ENCODE data around the gene CD40.

The CD40 gene

GRCh38 chr20:46121184-46121930 lies 3.2 kb downstream of the CD40 start:
- H3K9me3 ChIP-seq (ENCODE audit: control insufficient read depth in 1 of 2, low read length in 2 of 2), result no peaks in the 10 kb centered on the region

GRCh38 chr20:46122071-46122470 lies 4.0 kb downstream of the CD40 start:
- H3K27ac ChIP-seq (ENCODE audit: low read depth, low read length), result no peak overlapping the region
- no peaks in the 10 kb centered on the region for H3K27me3 ChIP-seq (ENCODE audit: control insufficient read depth in 1 of 2, insufficient read depth in 2 of 2, low read length in 2 of 2)
- peaks cover 6 to 27% of the 10 kb centered on the region in 2 donors for H3K36me3 ChIP-seq (ENCODE audit: control insufficient read depth in 1 of 2, insufficient read depth in 2 of 2, low read length in 2 of 2)
- H3K9ac ChIP-seq (ENCODE audit: low read depth in 1 of 2, low read length in 2 of 2), result no peak overlapping the region
- no peaks in the 10 kb centered on the region for H3K9me3 ChIP-seq (ENCODE audit: control insufficient read depth in 1 of 2, low read length in 2 of 2)
- H3K4me1 ChIP-seq (ENCODE audit: control insufficient read depth in 1 of 2, insufficient read depth in 2 of 2, low read length in 2 of 2), result peaks cover 9 to 13% of the 10 kb centered on the region in 2 donors
- H3K4me3 ChIP-seq (ENCODE audit: low read depth in 1 of 2, low read length in 2 of 2), result no peak overlapping the region

More at GRCh38 chr20:46121184-46121930, 3.2 kb downstream of the CD40 start:
- H3K4me3 ChIP-seq (ENCODE audit: low read depth in 1 of 2, low read length in 2 of 2), result peak overlapping the region in 1 of 2 donors; percentile 34
- no peak overlapping the region for H3K9ac ChIP-seq (ENCODE audit: low read depth in 1 of 2, low read length in 2 of 2)
- H3K36me3 ChIP-seq (ENCODE audit: control insufficient read depth in 1 of 2, insufficient read depth in 2 of 2, low read length in 2 of 2), result peaks cover 6 to 23% of the 10 kb centered on the region in 2 donors
- H3K27me3 ChIP-seq (ENCODE audit: control insufficient read depth in 1 of 2, insufficient read depth in 2 of 2, low read length in 2 of 2), result no peaks in the 10 kb centered on the region
- peaks cover 9 to 13% of the 10 kb centered on the region in 2 donors for H3K4me1 ChIP-seq (ENCODE audit: control insufficient read depth in 1 of 2, insufficient read depth in 2 of 2, low read length in 2 of 2)
- no peak overlapping the region for H3K27ac ChIP-seq (ENCODE audit: low read depth, low read length)

GRCh38 chr20:46122516-46123481 lies 4.7 kb downstream of the CD40 start:
- H3K27ac ChIP-seq (ENCODE audit: low read depth, low read length), result no peak overlapping the region
- no peaks in the 10 kb centered on the region for H3K27me3 ChIP-seq (ENCODE audit: control insufficient read depth in 1 of 2, insufficient read depth in 2 of 2, low read length in 2 of 2)
- H3K36me3 ChIP-seq (ENCODE audit: control insufficient read depth in 1 of 2, insufficient read depth in 2 of 2, low read length in 2 of 2), result peaks cover 6 to 27% of the 10 kb centered on the region in 2 donors
- H3K9ac ChIP-seq (ENCODE audit: low read depth in 1 of 2, low read length in 2 of 2), result no peak overlapping the region
- H3K9me3 ChIP-seq (ENCODE audit: control insufficient read depth in 1 of 2, low read length in 2 of 2), result no peaks in the 10 kb centered on the region
- H3K4me1 ChIP-seq (ENCODE audit: control insufficient read depth in 1 of 2, insufficient read depth in 2 of 2, low read length in 2 of 2), result peaks cover 9% of the 10 kb centered on the region in 2 donors
- H3K4me3 ChIP-seq (ENCODE audit: low read depth in 1 of 2, low read length in 2 of 2), result no peak overlapping the region

GRCh38 chr20:46123482-46124245 lies 5.5 kb downstream of the CD40 start:
- H3K4me3 ChIP-seq (ENCODE audit: low read depth in 1 of 2, low read length in 2 of 2), result no peak overlapping the region
- H3K27me3 ChIP-seq (ENCODE audit: control insufficient read depth in 1 of 2, insufficient read depth in 2 of 2, low read length in 2 of 2), result no peaks in the 10 kb centered on the region
- H3K4me1 ChIP-seq (ENCODE audit: control insufficient read depth in 1 of 2, insufficient read depth in 2 of 2, low read length in 2 of 2), result peaks cover 6 to 9% of the 10 kb centered on the region in 2 donors
- peaks cover 6 to 27% of the 10 kb centered on the region in 2 donors for H3K36me3 ChIP-seq (ENCODE audit: control insufficient read depth in 1 of 2, insufficient read depth in 2 of 2, low read length in 2 of 2)
- H3K9ac ChIP-seq (ENCODE audit: low read depth in 1 of 2, low read length in 2 of 2), result no peak overlapping the region
- no peak overlapping the region for H3K27ac ChIP-seq (ENCODE audit: low read depth, low read length)
- no peaks in the 10 kb centered on the region for H3K9me3 ChIP-seq (ENCODE audit: control insufficient read depth in 1 of 2, low read length in 2 of 2)

- H3K4me1 ChIP-seq (ENCODE audit: control insufficient read depth in 1 of 2, insufficient read depth in 2 of 2, low read length in 2 of 2), result peaks cover 0 to 2% of the 10 kb centered on the region in 2 donors
- H3K9me3 ChIP-seq (ENCODE audit: control insufficient read depth in 1 of 2, low read length in 2 of 2), result no peaks in the 10 kb centered on the region
- H3K4me3 ChIP-seq (ENCODE audit: low read depth in 1 of 2, low read length in 2 of 2), result no peak overlapping the region
- H3K36me3 ChIP-seq (ENCODE audit: control insufficient read depth in 1 of 2, insufficient read depth in 2 of 2, low read length in 2 of 2), result peaks cover 6 to 27% of the 10 kb centered on the region in 2 donors
- no peak overlapping the region for H3K9ac ChIP-seq (ENCODE audit: low read depth in 1 of 2, low read length in 2 of 2)
- no peaks in the 10 kb centered on the region for H3K27me3 ChIP-seq (ENCODE audit: control insufficient read depth in 1 of 2, insufficient read depth in 2 of 2, low read length in 2 of 2)
- H3K27ac ChIP-seq (ENCODE audit: low read depth, low read length), result no peak overlapping the region
These were observed 8.4 kb downstream of the CD40 start for GRCh38 chr20:46126440-46127056.

GRCh38 chr20:46127396-46128010 lies 9.4 kb downstream of the CD40 start:
- no peak overlapping the region for H3K27ac ChIP-seq (ENCODE audit: low read depth, low read length)
- peaks cover 6 to 20% of the 10 kb centered on the region in 2 donors for H3K36me3 ChIP-seq (ENCODE audit: control insufficient read depth in 1 of 2, insufficient read depth in 2 of 2, low read length in 2 of 2)
- no peaks in the 10 kb centered on the region for H3K4me1 ChIP-seq (ENCODE audit: control insufficient read depth in 1 of 2, insufficient read depth in 2 of 2, low read length in 2 of 2)
- no peaks in the 10 kb centered on the region for H3K9me3 ChIP-seq (ENCODE audit: control insufficient read depth in 1 of 2, low read length in 2 of 2)
- no peak overlapping the region for H3K4me3 ChIP-seq (ENCODE audit: low read depth in 1 of 2, low read length in 2 of 2)
- peaks cover 0 to 4% of the 10 kb centered on the region in 2 donors for H3K27me3 ChIP-seq (ENCODE audit: control insufficient read depth in 1 of 2, insufficient read depth in 2 of 2, low read length in 2 of 2)
- no peak overlapping the region for H3K9ac ChIP-seq (ENCODE audit: low read depth in 1 of 2, low read length in 2 of 2)

GRCh38 chr20:46128310-46129151 lies 10.4 kb downstream of the CD40 start:
- H3K27ac ChIP-seq (ENCODE audit: low read depth, low read length), result no peak overlapping the region
- no peak overlapping the region for H3K9ac ChIP-seq (ENCODE audit: low read depth in 1 of 2, low read length in 2 of 2)
- no peak overlapping the region for H3K4me3 ChIP-seq (ENCODE audit: low read depth in 1 of 2, low read length in 2 of 2)
- H3K36me3 ChIP-seq (ENCODE audit: control insufficient read depth in 1 of 2, insufficient read depth in 2 of 2, low read length in 2 of 2), result peaks cover 2 to 10% of the 10 kb centered on the region in 2 donors
- no peaks in the 10 kb centered on the region for H3K9me3 ChIP-seq (ENCODE audit: control insufficient read depth in 1 of 2, low read length in 2 of 2)
- H3K4me1 ChIP-seq (ENCODE audit: control insufficient read depth in 1 of 2, insufficient read depth in 2 of 2, low read length in 2 of 2), result no peaks in the 10 kb centered on the region
- H3K27me3 ChIP-seq (ENCODE audit: control insufficient read depth in 1 of 2, insufficient read depth in 2 of 2, low read length in 2 of 2), result peaks cover 0 to 11% of the 10 kb centered on the region in 2 donors

- no peak overlapping the region for H3K9ac ChIP-seq (ENCODE audit: low read depth in 1 of 2, low read length in 2 of 2)
- H3K4me1 ChIP-seq (ENCODE audit: control insufficient read depth in 1 of 2, insufficient read depth in 2 of 2, low read length in 2 of 2), result no peaks in the 10 kb centered on the region
- no peak overlapping the region for H3K27ac ChIP-seq (ENCODE audit: low read depth, low read length)
- no peak overlapping the region for H3K4me3 ChIP-seq (ENCODE audit: low read depth in 1 of 2, low read length in 2 of 2)
- peaks cover 0 to 10% of the 10 kb centered on the region in 2 donors for H3K36me3 ChIP-seq (ENCODE audit: control insufficient read depth in 1 of 2, insufficient read depth in 2 of 2, low read length in 2 of 2)
- peaks cover 0 to 11% of the 10 kb centered on the region in 2 donors for H3K27me3 ChIP-seq (ENCODE audit: control insufficient read depth in 1 of 2, insufficient read depth in 2 of 2, low read length in 2 of 2)
- H3K9me3 ChIP-seq (ENCODE audit: control insufficient read depth in 1 of 2, low read length in 2 of 2), result no peaks in the 10 kb centered on the region
These were observed 11.9 kb downstream of the CD40 start for GRCh38 chr20:46129955-46130481.
